GM12891 (cell line): ENCODE data around the gene NRXN2.

Source experiments
- DNase-seq: peaks from one replicate; pipeline ENCODE4 v3.0.0; 2011; ENCODE audit warnings: low spot score; ENCODE audit not compliant: insufficient read length
- FAIRE-seq: peaks from 2 replicates; lab custom pipeline; 2011; peaks lifted over from hg19 to GRCh38; lab: Jason Lieb, UNC
- PAX5 ChIP-seq: IDR thresholded peaks from 2 replicates; pipeline ENCODE4 v1.6.1; 2011; ENCODE audit warnings: low read length, moderate library complexity, mild to moderate bottlenecking; ENCODE audit not compliant: insufficient read depth, severe bottlenecking
- POLR2A ChIP-seq: IDR thresholded peaks from 2 replicates; pipeline ENCODE4 v1.6.1; 2011; ENCODE audit warnings: low read depth, low read length, control low read depth
- POLR2AphosphoS5 ChIP-seq: IDR thresholded peaks from 2 replicates; pipeline ENCODE4 v1.6.1; 2011; ENCODE audit warnings: low read depth, low read length, control low read depth
- POU2F2 ChIP-seq: IDR thresholded peaks from 2 replicates; pipeline ENCODE4 v1.6.1; 2011; ENCODE audit warnings: low read depth, mild to moderate bottlenecking, control low read depth, low read length, moderate library complexity
- SPI1 ChIP-seq: IDR thresholded peaks from 2 replicates; pipeline ENCODE4 v1.6.1; 2011; ENCODE audit warnings: low read depth, low read length, control low read depth
- TAF1 ChIP-seq: IDR thresholded peaks from 2 replicates; pipeline ENCODE4 v1.6.1; 2011; ENCODE audit warnings: low read depth, low read length, control low read depth

The NRXN2 gene

GRCh38 chr11:64684357-64684756 lies 38.6 kb downstream of the NRXN2 start:
- no peak for TF ChIP-seq POU2F2
- TF ChIP-seq TAF1, result no peak
- FAIRE-seq (no peak), DNase-seq (no peak)

GRCh38 chr11:64681171-64681570 lies 41.8 kb downstream of the NRXN2 start:
- no peak for DNase-seq
- TF ChIP-seq PAX5 (no peak), POLR2AphosphoS5 (no peak)
- no peak for FAIRE-seq

- TF ChIP-seq SPI1 (no peak), POLR2AphosphoS5 (no peak), POU2F2 (no peak), PAX5 (no peak), TAF1 (no peak), POLR2A (no peak)
- DNase-seq (no peak), FAIRE-seq (no peak)
These were observed 43.2 kb downstream of the NRXN2 start for GRCh38 chr11:64679846-64680245.

GRCh38 chr11:64677441-64678023 lies 45.5 kb downstream of the NRXN2 start:
- FAIRE-seq, result no peak
- no peak for DNase-seq
- TF ChIP-seq POU2F2 (no peak), TAF1 (no peak), POLR2A (no peak), SPI1 (no peak), POLR2AphosphoS5 (no peak), PAX5 (no peak)

GRCh38 chr11:64676261-64676615 lies 46.8 kb downstream of the NRXN2 start:
- no peak for TF ChIP-seq SPI1
- no peak for TF ChIP-seq POLR2A
- TF ChIP-seq POLR2AphosphoS5, result no peak
- TF ChIP-seq TAF1, result no peak
- no peak for TF ChIP-seq POU2F2
- TF ChIP-seq PAX5, result no peak
- FAIRE-seq, result no peak
- DNase-seq, result no peak

- DNase-seq (no peak), FAIRE-seq (peak; percentile 81)
- TF ChIP-seq SPI1 (no peak), POU2F2 (no peak), POLR2AphosphoS5 (no peak), POLR2A (no peak), PAX5 (no peak), TAF1 (no peak)
These were observed 47.3 kb downstream of the NRXN2 start for GRCh38 chr11:64675450-64676260.

GRCh38 chr11:64674774-64675173 lies 48.2 kb downstream of the NRXN2 start:
- FAIRE-seq, result no peak
- no peak for DNase-seq
- no peak for TF ChIP-seq POLR2A
- peak; percentile 58 for TF ChIP-seq SPI1

- FAIRE-seq (no peak), DNase-seq (no peak)
- no peak for TF ChIP-seq POU2F2
- no peak for TF ChIP-seq POLR2A
- no peak for TF ChIP-seq TAF1
- no peak for TF ChIP-seq PAX5
- TF ChIP-seq SPI1, result no peak
- no peak for TF ChIP-seq POLR2AphosphoS5
These were observed 49.7 kb downstream of the NRXN2 start for GRCh38 chr11:64673279-64673678.

- DNase-seq (no peak), FAIRE-seq (no peak)
- TF ChIP-seq POLR2AphosphoS5 (no peak), SPI1 (peak; percentile 62), POLR2A (no peak)
These were observed 50.1 kb downstream of the NRXN2 start for GRCh38 chr11:64672875-64673274.

- TF ChIP-seq TAF1, result no peak
- no peak for TF ChIP-seq PAX5
- no peak for TF ChIP-seq POLR2AphosphoS5
- TF ChIP-seq POU2F2, result no peak
- TF ChIP-seq POLR2A, result no peak
- TF ChIP-seq SPI1, result no peak
- FAIRE-seq, result no peak
These were observed 52.0 kb downstream of the NRXN2 start for GRCh38 chr11:64670975-64671374.

More at GRCh38 chr11:64670975-64671374, 52.0 kb downstream of the NRXN2 start:
- DNase-seq, result no peak
